ENCODE data around the gene SPSB1.

Gene SPSB1

DNA sequence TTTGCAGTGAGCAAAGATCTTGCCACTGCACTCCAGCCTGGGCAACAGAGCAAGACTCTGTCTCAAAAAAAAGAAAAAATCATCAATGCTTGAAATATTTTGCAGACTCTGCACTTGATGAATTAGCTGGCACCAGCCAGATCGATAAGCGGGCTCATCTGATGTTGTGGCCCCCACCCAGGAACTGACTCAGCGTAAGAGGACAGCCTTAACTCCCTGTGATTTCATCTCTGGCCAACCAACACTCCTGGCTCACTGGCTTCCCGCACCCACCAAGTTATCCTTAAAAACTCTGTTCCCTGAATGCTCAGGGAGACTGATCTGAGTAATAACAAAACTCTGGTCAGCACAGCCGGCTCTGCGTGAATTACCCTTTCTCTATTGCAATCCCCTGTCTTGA lies 98.9 kb downstream of the SPSB1 start:
- DNase-seq (ENCODE audit: low spot score): no peak

DNA sequence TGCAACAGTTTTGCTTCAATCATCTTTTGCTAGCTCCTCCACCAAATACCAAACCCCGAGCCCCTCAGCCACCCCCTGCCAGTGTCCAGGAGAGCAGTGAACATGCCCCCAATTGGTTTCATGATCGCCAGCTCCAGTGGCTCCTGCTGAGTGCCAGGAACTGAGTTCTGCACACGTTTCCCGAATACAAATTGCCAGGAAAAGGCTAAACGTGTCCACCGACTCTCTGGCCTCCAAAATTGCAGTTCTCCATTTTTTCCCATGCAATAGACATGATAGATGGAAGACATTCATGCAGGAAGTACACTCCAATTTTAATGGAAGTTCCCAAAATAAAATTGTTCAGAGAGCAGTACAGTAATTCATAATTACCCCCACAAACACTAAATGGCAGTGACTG lies 101.3 kb downstream of the SPSB1 start:
- DNase-seq (ENCODE audit: low spot score): no peak

DNA sequence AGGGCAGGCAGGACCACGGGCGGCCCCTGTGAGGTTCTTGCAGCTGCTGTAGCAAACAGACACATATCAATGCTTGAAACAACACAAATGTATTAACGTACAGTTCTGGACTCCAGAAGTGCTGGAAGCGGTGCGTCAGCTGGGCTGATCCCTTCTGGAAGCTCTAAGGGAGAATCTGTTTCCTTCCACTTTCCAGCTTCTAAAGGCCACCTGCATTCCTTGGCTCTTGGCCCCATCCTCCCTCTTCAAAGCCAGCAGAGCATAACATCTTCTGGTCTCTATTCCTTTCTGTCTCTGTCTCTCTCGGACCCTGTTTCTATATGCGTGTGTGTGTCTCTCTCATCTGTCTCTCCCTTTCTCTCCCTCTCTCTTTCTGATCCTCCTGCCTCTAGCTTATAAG lies 102.3 kb downstream of the SPSB1 start:
- no peak for DNase-seq (ENCODE audit: low spot score)

DNA sequence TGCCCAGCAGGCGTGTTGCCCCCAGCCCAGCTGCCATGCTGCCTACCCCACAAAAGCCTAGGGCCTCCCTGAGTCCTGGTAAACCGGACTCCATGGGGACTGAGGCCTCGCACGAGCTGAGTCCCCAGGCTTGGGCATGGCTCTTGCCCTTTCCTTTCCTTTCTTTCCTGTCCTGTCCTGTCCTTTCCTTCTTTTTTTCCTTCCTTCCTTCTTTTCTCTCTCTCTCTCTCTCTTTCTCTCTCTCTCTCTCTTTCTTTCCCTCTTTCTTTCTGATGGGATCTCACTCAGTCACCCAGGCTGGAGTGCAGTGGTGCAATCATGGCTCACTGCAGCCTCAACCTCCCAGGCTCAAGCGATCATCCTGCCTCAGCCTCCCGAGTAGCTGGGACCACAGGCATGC lies 104.4 kb downstream of the SPSB1 start:
- DNase-seq (ENCODE audit: low spot score): no peak

DNA sequence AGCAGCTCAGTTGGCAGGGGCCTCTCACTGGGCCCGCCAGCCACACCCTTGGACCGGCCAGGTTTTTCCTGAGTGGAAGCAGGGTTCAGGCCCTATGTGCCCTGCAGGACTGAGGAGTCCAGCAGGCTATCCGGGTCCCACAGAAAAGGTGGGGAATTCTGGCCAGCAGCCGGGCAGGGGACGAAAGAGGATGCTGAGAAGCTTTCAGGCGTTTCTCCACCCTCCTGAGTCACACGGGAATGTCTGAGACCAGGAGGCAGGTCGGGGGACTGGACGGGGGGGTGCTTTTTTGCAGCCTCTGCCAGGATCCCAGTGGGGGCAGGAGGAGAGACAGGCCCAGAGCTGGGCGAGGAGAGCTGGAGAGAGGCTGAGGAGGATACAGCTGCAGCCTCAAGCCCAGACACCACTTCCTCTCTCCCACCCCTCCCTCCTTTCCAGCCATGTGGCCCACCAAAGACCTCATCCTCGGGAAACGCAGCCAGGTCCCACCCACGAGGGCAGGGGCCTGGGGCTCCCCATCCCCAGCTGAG lies 105.4 kb downstream of the SPSB1 start:
- no peak for DNase-seq (ENCODE audit: low spot score)

DNA sequence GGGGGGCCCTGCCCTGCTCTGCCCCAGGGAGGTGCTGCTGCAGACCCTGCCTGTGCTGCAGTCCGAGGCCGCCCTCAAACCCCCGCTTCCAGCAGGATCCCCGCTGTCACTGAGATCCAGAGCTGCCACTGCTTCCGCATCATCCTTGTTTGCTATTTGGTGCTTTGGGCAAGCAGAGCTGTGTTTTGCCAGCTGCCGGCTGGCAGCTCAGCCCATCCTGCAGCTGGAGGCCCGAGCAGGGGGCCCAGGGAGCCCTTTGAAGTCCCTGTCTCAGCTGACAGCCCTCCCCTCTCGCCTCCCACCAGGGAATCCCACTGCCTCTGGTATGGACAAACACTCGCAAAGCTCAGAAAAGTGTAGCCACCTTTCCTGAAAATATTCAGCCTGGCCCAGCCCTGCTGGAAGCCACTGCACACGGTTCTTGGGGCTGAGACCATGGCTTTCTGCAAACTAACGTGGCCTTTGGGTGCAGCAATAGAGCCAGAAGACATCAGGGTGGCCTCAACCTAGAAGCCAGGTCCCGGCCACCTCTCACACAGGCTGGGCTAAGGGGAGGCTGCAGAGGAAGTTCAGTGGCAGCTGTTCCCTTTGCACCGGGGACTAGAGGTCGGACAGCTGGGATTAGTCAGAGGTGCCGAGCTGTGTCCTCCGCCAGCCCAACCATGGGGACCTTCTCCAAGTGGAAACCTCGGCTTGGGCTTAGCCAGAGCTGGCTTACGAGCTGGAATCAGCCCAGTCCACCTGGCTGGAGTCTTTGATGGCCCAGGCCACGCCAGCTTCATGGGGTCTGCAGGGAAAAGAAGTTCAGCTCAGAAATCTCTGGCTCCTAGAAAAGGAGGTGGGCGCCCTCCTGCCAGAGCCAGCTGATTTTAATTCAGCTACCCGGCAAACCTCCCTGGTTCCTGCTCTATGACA lies 107.1 kb downstream of the SPSB1 start:
- DNase-seq (ENCODE audit: low spot score): no peak

DNA sequence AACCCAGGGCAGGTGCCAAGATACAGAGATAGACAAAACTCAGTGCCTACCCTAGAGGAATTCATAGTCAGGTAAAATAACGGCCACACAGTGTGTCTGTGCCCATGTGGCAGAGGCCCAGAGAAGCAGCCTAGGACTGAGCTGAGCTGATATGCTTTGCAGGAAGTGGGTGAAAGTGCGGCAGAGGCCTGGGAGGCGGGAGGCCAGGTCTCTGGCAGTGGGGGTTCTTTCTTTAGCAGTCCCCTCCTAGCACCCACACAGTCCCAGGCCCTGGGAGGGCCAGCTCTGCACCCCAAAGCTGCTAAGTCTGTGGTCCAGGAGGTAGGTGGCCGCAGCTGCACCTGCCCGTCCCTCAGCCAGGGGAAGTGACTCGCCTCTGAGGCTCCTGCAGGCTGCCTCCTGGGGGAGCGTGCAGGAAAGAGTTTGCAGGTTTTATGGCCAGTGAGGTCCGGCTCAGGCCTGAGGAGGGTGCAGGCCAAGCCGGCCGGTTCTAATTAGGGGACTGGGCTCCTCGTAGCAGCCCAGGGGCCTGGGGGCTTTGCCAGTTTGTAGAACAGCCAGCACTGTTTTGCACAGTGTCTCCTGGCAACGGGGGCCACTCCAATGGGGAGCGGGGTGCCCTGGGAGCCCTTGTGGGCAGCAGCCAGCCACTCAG lies 107.9 kb downstream of the SPSB1 start:
- no peak for DNase-seq (ENCODE audit: low spot score)

DNA sequence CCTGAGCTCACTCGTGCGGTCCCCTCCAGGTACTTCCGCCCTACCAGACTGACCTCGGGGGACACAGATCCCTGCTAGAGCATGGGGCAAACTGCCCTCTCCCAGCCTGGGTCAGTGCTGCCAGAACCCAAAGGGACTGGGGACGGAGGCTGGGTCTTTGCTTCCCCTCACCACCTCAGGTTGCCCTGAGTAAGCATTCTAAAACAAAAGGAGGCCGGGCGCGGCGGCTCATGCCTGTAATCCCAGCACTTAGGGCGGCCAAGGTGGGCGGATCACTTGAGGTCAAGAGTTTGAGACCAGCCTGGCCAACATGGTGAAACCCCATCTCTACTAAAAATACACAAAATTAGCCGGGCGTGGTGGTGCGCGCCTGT lies 108.4 kb downstream of the SPSB1 start:
- DNase-seq (ENCODE audit: low spot score): no peak

DNA sequence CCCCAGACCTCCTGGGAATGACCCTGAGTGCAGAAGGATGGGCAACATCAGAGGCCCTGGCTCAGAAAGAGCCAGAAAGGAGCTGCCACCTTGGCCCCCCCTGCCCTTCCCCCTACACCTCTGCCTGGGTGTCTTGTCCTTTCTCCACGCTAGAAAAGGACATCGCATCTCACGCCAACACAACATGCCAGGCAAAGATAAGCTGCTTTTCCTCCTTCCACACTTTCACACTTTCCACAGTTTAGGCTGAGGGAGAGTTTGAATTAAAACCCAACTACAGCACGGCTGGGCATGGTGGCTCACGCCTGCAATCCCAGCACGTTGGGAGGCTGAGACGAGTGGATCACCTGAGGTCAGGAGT lies 109.5 kb downstream of the SPSB1 start:
- DNase-seq (ENCODE audit: low spot score): no peak

DNA sequence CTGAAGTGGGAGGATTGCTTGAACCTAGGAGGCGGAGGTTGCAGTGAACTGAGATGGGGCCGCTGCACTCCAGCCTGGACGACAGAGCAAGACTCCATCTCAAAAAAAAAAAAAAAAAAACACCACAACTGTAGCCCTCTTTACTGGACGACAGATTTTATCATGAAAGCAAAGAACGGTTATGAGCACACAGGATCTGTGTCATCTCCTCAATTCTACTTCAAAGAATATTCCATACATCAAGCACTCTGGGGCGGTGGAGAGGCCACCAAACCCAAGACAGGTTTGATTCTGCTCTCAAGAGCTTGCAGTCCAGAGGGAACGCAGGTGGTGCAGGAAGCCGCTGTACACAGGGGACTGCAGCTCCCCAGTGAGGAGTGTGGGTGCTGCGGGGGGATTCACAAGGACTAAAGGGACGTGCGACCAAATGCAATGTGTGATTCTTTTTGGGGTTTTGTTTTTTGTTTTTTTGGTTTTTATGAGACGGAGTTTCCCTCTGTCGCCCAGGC lies 110.1 kb downstream of the SPSB1 start:
- no peak for DNase-seq (ENCODE audit: low spot score)

DNA sequence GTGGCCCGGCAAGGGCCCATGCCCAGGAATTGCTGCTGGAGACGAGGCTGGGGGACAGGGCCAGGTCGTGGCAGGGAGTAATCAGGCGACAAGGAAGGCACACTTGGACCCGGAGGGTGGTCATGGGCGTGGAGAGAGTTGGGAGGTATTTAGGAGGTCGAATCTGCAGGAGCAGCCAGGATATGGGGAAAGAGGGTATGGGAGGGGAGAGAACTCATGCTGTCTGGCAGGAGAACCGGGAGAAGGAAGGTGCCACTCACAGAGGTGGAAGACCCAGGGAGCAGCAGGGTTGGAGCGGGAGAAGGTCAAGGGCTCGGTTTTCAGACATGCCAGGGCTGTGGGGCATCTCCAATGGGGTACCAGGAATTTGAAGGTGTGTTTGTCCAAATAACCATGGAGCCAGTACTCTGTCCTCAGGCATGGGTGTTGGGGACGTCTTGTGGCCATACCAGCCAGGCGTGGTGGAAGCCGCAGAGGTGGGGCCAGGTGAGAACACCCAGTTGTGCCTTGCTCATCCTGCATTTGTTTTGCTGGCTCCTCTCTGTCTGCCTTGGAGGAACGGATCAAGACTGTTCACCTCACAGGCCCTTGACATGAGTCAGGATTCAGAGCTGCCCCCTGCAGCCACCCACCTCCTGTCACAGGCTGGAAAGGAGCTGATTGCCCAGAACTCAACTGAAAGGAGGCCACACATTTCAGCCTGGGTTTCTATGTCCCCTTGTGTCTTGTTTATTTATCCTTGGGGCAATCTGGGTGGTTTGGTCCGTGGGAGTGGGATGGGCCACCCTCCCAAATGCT lies 111.6 kb downstream of the SPSB1 start:
- DNase-seq (ENCODE audit: low spot score): no peak

DNA sequence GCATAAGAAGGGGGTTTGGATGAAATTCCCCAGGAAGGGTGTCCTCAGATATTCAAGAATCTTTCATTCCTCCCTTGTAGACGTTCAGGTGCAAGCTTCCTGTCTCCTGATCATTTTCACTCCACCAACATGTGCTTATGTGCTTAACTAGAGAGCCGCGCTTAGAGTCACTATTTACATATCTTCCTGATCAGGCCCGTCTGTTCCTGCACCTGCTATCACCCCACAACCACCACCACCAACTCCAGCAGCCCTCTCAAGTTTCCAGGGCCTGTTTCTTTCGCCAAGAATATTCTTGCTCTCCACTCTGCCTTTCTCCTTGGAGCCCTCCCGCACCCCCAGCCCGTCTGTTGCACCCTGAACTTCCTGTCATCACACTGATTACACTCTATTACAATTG lies 113.4 kb downstream of the SPSB1 start:
- no peak for DNase-seq (ENCODE audit: low spot score)

DNA sequence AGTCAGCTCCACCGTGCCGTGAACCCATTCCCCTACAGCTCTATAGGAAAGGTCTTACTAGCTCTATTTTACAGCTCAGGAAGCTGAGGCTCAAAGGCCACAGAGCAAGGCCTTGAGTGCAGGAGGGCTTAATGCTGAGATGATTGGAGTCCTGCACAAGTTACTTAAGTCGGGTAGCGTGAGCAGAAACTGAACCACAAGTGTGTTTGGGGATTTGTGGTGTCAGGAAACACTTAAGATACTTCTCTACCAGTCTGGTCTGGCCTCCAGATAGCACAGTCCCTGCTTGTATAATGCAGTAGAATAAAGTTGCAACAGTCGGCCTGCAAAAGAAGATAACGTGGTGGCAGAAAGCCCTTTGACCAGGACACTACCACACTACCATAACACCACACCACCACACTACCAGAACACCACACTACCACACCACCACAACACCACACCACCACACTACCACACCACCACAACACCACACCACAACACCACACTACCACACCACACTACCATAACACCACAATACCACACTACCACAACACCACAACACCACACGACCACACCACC lies 118.1 kb downstream of the SPSB1 start:
- DNase-seq (ENCODE audit: low spot score): peak; percentile 53

DNA sequence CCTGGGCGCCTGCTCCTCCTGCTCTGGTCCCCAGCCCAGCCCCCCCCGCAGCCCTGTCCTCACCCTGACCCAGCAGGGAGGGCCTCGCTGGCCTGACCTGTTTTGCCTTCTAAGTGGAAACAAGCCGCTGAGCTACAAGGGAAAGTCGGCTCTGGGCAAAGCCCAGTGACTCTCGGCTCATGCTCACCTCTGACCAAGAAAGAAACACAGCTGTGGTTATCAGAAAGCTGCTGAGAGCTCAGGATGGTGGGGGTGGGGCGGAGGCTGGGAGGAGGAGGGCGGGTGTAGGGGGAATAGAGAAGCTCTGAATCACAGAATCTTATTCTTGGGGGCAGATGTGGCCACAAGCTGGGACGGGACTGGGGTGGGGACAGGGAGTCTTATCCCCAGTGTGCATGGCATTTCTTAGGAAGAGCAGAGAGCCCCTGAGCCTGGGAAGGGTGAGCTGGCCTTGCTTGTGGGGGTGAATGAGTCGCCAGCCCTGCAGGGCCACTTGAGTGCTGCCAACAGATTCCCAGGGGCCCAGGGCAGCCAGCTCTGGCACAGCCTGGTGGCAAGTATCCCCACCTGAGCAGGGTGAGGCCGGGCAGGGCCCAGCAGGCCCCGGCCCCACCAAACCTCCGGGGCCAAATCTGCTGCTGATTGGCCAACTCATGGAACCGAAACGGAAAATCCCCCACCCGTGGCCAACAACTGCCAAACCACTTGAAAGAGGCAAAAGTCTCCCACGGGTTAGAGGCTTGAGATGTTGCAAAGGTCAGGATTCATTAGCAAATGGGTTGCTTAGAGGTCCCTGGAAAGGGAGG lies 120.6 kb downstream of the SPSB1 start:
- peak; percentile 89 for DNase-seq (ENCODE audit: low spot score)

DNA sequence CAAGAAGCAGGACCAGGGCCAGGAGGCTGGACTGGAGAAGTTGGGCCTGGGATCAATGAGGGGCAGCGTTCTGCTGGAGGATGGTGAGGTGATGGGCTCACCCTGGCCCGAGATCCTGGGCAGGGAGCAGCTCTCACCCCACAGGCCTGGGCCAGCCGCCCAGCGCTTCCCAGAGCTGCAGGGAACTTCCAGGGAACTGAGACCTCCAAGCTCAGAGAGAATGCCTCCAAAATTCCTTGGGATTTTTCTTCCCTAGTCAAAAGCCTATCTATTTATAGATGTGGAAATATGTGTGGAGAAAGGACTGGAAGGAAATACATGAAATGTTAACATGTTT lies 121.2 kb downstream of the SPSB1 start:
- peak; percentile 69 for DNase-seq (ENCODE audit: low spot score)

DNA sequence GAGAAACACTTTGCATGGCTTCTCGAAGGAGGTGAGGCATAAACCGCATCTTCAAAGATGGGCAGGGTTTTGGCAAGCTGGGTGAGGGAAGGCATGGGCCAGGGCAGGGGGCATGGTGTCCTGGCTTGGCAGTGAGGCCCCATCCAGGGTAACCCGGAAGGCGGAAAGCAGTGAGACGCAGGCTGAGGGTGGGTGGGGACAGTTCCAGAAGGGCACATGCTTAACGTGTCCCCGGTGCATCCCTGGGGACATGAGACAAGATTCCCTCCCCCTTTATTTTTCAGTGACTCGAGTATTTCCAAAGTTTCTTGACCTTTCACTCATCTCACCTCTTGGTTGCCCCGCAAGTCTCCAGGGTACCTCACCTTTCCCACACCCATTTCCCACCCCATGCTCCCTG lies 123.8 kb downstream of the SPSB1 start:
- DNase-seq (ENCODE audit: low spot score): no peak

DNA sequence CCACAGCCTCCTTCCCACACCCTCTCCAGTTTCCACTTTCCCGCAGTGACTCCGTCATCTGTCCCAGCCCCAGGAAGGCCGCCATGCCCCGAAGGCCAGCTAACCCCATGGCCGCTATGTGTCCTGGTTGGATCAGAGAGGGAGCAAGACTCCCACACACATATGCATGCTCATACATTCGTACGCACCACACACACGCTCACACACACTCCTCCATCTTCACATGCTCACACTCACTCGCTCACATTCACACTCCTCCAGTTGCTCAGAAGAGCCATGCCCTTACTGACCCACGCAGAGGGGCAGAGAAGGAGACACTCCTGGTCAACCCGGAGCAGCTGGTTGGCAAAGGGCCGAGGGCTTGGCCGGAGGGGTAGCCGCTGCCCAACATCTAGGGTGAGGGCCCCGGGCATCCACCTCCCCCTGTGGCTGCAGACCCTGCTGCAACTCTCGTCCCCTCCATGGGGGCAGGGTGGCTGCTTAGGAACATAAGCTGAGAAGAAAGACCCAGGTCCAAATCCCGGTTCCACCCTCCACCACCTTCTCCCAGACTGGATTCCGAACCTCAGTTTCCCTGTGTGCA lies 124.3 kb downstream of the SPSB1 start:
- DNase-seq (ENCODE audit: low spot score): no peak

DNA sequence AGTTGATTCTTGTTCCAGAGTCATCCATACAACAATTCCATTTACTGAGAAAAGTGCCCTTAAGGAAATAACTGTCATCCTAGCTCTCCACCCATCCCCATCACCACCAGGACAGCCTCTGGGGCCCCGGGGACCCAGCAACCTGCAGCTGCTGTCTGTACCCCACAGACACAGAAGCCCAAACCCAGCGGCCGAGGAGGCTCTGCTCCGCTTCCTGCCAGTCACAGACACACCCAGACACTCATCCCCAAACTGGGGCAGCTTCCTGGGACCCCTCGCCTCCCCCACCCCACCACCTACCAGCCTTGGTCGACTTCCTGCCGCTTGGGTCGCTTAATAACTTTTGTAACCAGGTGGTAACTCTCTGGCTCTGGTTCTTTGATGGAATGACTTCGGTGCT lies 125.0 kb downstream of the SPSB1 start:
- DNase-seq (ENCODE audit: low spot score): no peak

DNA sequence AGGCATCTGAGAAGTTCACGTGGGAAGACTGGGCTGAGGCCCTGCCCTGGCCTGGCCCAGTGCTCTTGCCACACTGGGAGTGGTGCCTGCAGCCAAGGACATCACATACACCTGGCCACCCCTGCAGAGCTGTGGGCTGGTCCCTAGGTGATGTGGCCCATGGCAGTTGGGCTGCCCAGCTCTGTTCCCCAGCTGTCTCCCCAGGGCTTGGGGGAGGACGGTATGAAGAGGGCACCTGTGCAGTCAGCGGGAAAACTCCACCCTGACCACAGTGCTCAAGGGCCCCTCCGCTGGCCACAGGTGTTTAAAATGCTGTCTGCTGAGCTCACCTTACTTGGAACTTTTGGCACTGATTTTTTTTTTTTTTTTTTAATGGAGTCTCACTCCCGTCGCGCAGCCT lies 126.2 kb downstream of the SPSB1 start:
- no peak for DNase-seq (ENCODE audit: low spot score)
